HEK293T (cell line): ENCODE data around the gene MDC1.
A peak's percentile ranks its signal among the peaks of the same experiment; 100 is the strongest.
"Not testable (repeated sequence)": the region's sequence is repeated elsewhere in the genome, so short reads cannot be mapped to it uniquely, and the experiment has no call there.

Experiments used
- CTCF ChIA-PET: fragments of 350-600 bp; formaldehyde crosslinking; extraction: SDS; loops from one replicate; lab custom pipeline; 2021; ENCODE audit warnings: antibody characterized with exemption, inconsistent platforms; lab: Yijun Ruan, JAX
- POLR2A ChIA-PET: fragments of 350-600 bp; formaldehyde crosslinking; extraction: SDS; loops from one replicate; lab custom pipeline; 2020; ENCODE audit warnings: antibody characterized with exemption, inconsistent platforms; lab: Yijun Ruan, JAX
- DNase-seq: peaks from one replicate; pipeline ENCODE4 v3.0.0; 2012; ENCODE audit warnings: mixed read lengths; ENCODE audit errors: extremely low spot score
- ARNT ChIP-seq: fragments of 450-650 bp; IDR thresholded peaks from 2 replicates; pipeline ENCODE4 v1.6.1; 2017; ENCODE audit warnings: mild to moderate bottlenecking
- BHLHE40 ChIP-seq: fragments of 450-650 bp; IDR thresholded peaks from 2 replicates; pipeline ENCODE4 v1.6.1; 2016; ENCODE audit warnings: mild to moderate bottlenecking, moderate library complexity, borderline replicate concordance
- CTBP1 ChIP-seq: fragments of 450-650 bp; IDR thresholded peaks from 2 replicates; pipeline ENCODE4 v1.6.1; 2016; ENCODE audit warnings: borderline replicate concordance
- ELF4 ChIP-seq: fragments of 450-650 bp; IDR thresholded peaks from 2 replicates; pipeline ENCODE4 v1.6.1; 2017; ENCODE audit warnings: antibody characterized with exemption
- FOXA1 ChIP-seq: fragments of 450-650 bp; IDR thresholded peaks from 2 replicates; pipeline ENCODE4 v1.6.1; 2016; ENCODE audit warnings: mild to moderate bottlenecking
- FOXK2 ChIP-seq: fragments of 450-650 bp; IDR thresholded peaks from 2 replicates; pipeline ENCODE4 v1.6.1; 2016; ENCODE audit warnings: mild to moderate bottlenecking
- L3MBTL2 ChIP-seq: fragments of 450-650 bp; conservative IDR thresholded peaks from 2 replicates; pipeline ENCODE4 v1.6.1; 2016; ENCODE audit warnings: mild to moderate bottlenecking
- LEF1 ChIP-seq: fragments of 450-650 bp; IDR thresholded peaks from 2 replicates; pipeline ENCODE4 v1.6.1; 2017; ENCODE audit warnings: mild to moderate bottlenecking, borderline replicate concordance
- NFRKB ChIP-seq: fragments of 450-650 bp; IDR thresholded peaks from 2 replicates; pipeline ENCODE4 v1.6.1; 2016; ENCODE audit warnings: mild to moderate bottlenecking, moderate library complexity
- SP1 ChIP-seq: fragments of 450-650 bp; IDR thresholded peaks from 2 replicates; pipeline ENCODE4 v1.6.1; 2017
- SUZ12 ChIP-seq: fragments of 450-650 bp; IDR thresholded peaks from 2 replicates; pipeline ENCODE4 v1.6.1; 2016; ENCODE audit warnings: mild to moderate bottlenecking
- TARDBP ChIP-seq: fragments of 450-650 bp; IDR thresholded peaks from 2 replicates; pipeline ENCODE4 v1.6.1; 2016
- ZNF384 ChIP-seq: fragments of 450-650 bp; IDR thresholded peaks from 2 replicates; pipeline ENCODE4 v1.6.1; 2016
- TF ChIP-seq, protein P1 (sequence below): fragments of 450-650 bp; IDR thresholded peaks from 2 replicates; pipeline ENCODE4 v1.6.1; 2016

The MDC1 gene

DNA sequence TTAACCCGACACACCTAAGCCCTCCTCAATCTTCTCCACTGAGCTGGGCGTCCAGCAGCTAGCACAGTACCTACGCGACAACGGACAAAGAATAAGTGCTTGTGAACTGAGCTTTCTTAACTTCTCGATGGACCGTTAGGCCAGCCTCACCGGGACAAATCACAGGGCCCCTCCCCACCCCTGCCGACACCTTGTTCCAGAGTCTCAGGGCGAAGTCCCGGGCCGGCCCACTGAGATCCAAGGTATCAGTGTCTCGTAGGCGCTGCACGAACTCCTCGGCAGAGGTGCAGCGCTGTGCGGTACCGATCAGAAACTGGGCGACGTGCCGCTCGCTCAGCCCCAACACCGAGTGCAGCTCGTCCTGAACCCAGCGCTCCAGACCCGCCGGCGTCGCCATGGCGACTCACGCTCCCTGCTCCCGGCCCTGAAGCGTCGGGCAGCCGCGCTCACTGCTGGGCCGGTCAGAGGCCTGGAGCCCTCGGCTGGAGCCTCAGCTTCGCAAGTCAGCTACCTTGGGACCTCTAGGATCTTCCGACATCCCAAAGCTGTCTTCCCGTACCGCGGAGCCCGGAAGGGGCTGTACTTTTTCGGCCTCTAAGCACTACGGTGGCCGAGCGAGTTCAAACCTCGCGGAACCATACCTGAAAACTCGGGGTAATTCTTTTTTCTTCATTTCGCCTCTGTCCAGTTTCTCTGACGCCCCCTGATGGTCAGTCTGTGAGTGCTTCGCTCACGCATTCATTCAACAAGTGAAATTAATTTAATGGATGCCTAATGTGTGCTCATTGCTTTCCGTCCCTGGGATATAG is 44.4 kb downstream of the MDC1 start, which contains the start of gene DHX16:
TSS of gene DHX16 (minus strand) at position 562 of the 809 bp plus-strand sequence. CDS start at position 397, 165 bp downstream.
- POLR2A ChIA-PET, result interaction anchor here (0.6 to 2.3 kb wide), 18 partner anchors 8 to 191 kb away, joined by 3 to 11 read pairs (median 4); partner anchors contain the start of genes ATAT1, MDC1, MRPS18B and NRM
- CTCF ChIA-PET, result interaction anchor here (0.7 to 1.5 kb wide), 10 partner anchors 9 to 415 kb away, joined by 3 to 7 read pairs (median 4); partner anchors contain the start of genes DDR1 and MDC1
- peak; percentile 88 for DNase-seq
- TF ChIP-seq ELF4 (peak; percentile 60), SUZ12 (no peak)

DNA sequence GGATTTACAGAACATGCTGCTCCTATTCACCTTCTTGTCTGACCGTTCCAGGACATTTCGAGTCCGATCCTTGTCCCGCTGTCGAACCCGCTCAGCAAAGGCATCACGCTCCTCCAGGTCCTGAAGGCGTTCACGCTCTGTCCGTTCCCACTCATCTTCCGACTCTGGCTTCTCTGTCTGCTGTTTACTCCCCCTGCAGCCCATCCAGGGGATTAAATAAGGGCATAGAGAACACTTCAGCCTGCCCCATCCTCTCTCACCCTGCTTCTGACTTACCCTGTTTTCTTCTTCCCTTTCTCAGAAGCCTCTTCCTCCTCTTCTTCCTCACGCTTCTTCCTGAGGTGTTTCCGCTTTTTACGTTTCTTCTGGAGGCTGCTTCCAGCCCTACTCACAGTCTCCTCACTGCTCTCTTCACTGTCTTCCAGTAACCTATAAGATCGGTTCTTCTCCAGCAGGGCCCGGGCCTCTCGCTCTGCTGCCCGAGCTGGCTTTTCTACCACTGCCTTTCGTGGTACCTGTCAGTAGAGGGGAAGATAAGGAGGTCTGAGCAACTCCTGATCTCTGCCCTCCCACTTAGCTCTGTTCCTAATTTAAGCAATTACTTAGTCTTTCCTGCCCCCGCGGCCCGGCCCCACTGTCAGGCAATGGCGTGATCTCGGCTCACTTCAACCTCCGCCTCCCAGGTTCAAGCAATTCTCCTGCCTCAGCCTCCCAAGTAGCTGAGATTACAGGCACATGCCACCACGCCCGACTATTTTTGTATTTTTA is 46.1 kb downstream of the MDC1 start:
- ChIA-PET CTCF (no interaction called here), POLR2A (interaction anchor here (1.0 to 1.1 kb wide), 2 partner anchors 16 to 18 kb away, joined by 3 read pairs; no protein-coding TSS in a partner anchor)
- no peak for TF ChIP-seq L3MBTL2
- TF ChIP-seq ARNT, result no peak
- TF ChIP-seq SUZ12, result no peak
- no peak for TF ChIP-seq CTBP1
- peak; percentile 54 for DNase-seq

DNA sequence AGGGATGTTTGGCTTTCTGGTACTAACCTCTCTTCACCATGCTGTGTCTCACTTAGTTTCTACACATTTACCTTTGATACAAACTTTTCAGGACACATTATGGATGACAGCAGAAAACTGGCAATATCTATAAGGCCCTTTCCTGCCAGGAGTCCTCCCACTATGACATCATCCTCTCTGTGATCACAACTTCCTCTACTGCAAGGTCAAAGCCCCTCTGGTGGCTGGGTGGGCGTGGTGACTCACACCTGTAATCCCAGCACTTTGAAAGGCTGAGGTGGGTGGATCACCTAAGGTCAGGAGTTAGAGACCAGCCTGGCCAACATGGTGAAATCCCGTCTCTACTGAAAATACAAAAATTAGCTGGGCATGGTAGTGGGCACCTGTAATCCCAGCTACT is 50.8 kb downstream of the MDC1 start:
- CTCF ChIA-PET, POLR2A ChIA-PET, DNase-seq: not testable (repeated sequence)

DNA sequence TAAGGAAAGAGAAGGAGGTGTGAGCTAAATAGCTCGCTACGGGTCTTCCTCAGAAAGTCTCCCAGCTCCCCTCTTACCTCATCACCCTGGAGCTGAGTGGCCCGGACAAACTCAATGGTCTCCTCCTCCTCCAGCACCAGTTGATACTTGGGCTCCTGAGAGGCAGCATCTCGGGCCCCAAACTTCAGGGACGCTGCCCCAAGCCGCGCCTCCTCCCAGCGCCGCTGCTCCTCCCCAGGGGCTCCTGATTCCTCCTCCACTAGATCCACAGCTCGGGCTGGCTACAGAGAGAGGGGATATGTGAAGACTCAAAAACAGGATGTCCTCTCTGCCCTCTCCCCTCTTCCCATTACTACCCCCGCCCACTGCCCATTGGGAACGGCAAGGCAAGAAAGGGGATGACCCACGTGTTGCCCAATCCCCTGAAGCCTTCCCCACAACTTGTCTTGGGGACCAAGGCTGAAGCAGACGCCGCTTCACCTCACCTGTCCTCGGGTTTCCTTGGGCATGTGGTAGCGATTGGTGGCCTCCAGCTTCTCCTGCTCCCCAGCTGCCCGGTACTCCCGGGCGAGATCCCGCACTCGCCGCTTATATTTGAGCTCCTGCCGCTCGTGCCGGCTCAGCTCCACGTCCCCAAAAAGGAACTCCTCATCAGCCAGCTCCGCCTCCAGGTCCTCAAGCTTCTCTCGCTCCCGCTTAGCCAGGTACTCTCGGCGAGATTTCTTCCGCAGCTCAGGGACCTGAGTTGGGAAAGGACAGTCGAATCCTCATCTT is 51.9 kb downstream of the MDC1 start:
- DNase-seq, result no peak
- POLR2A ChIA-PET, result interaction anchor here (0.8 to 1.5 kb wide), 4 partner anchors 7 to 52 kb away, joined by 3 to 5 read pairs (median 4); partner anchors contain the start of genes DHX16 and MDC1
- CTCF ChIA-PET, result no interaction called here
- TF ChIP-seq BHLHE40 (no peak), FOXA1 (no peak), ELF4 (no peak), ZNF384 (no peak), NFRKB (no peak), SUZ12 (no peak), LEF1 (no peak), SP1 (no peak)
- TF ChIP-seq, protein P1, sequence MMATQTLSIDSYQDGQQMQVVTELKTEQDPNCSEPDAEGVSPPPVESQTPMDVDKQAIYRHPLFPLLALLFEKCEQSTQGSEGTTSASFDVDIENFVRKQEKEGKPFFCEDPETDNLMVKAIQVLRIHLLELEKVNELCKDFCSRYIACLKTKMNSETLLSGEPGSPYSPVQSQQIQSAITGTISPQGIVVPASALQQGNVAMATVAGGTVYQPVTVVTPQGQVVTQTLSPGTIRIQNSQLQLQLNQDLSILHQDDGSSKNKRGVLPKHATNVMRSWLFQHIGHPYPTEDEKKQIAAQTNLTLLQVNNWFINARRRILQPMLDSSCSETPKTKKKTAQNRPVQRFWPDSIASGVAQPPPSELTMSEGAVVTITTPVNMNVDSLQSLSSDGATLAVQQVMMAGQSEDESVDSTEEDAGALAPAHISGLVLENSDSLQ, result no peak

DNA sequence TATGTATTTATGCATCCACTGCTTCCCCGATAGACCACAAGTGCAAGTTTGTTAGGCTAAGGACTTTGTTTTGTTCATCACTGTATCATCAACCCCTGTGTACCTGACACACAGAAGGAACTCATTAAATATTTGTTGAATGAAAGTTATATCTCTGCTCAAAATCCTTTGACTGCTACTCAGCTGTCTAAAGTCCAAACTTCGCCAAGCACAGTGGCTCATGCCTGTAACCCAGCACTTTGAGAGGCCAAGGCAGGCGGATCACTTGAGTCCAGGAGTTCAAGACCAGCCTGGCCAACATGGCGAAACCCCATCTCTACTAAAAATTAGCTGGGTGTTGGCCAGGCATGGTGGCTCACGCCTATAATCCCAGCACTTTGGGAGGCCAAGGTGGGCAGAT is 59.2 kb downstream of the MDC1 start:
- DNase-seq, POLR2A ChIA-PET, CTCF ChIA-PET: not testable (repeated sequence)

DNA sequence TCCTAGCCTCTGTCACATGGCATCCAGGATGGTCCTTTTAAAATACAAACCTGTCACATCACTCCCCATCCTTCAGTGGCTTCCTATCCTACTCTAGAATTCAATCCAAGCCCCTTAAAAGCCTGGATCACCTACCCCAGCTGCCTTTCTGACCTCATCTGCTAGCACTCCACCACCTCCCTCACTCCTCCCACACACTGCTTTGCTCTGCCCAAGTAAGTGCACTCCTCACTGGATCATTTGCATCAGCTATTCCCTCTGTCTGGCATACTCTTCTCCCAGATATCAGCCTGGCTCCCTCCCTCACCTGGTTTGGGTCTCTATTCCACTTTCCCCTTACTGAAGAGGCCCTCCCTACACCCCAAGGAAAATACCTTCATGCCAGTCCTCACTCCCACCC is 59.6 kb downstream of the MDC1 start:
- DNase-seq, result no peak
- ChIA-PET CTCF (interaction anchor here (0.6 kb wide), 1 partner anchor 784 kb away, joined by 4 read pairs; no protein-coding TSS in a partner anchor), POLR2A (no interaction called here)
- TF ChIP-seq, protein P1, result no peak
- TF ChIP-seq LEF1, result no peak
- TF ChIP-seq NFRKB, result no peak
- TF ChIP-seq BHLHE40, result no peak
- TF ChIP-seq FOXK2, result no peak
- no peak for TF ChIP-seq ZNF384
- TF ChIP-seq TARDBP, result no peak

DNA sequence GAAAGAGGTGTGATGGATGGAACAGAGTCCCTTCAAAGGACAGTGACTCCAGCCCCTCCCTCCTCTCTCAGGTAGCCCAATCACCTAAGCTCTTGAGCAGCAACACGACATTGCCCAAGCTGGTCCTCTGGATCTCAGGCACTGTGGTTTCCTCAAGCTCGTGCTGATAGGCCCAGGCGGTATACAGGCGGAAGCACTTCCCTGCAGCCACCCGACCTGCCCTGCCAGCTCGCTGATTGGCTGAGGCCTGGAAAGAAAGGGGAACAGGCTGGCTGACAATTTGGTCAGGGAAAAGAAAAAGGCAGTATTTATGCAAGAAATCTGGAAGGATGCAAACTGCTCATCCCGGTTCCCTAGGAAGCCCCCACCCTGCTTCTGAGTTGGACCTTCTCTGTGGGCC is 60.6 kb downstream of the MDC1 start:
- CTCF ChIA-PET, result no interaction called here

More for the DNA sequence above, 60.6 kb downstream of the MDC1 start:
- POLR2A ChIA-PET, result interaction anchor here (1.0 to 1.5 kb wide), 2 partner anchors 9 to 65 kb away, joined by 3 to 5 read pairs; no protein-coding TSS in a partner anchor
- no peak for DNase-seq
- TF ChIP-seq FOXK2 (no peak), BHLHE40 (no peak), FOXA1 (no peak), TARDBP (no peak), NFRKB (no peak), ARNT (no peak)
